ENCODE data around the gene EIF4E. TPM values are rescaled to one million over a fixed set of nuclear protein-coding genes. Genes with fewer than 3 reads are reported as not detected.

EIF4E gene
- total and polyA plus RNA-seq, 2 donors (not counting 1 experiment from before 2014, with no cell fraction given): 20.9 to 71.2 TPM

DNA sequence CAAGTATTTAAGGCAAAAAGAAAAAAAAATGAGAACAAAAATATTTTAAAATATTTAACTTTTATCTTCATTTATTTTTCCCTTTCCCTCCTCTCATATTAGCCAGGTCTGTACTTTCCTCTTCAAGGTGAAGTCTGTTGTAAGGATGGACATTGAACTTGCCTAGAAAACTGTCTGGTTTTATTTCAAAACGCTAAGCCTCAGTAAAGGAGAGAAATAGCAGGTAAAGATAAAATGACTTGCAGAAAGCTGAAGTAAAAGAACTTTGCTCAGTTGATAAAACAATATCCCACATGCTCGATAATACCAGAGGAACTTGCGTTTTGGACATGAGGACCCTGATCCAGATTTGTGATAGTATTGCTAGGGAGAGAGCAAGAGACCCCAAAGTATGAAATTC lies 38.0 kb upstream of the EIF4E start:
- no peaks in the 10 kb centered on the region for H3K9me3 ChIP-seq (ENCODE audit: control extremely low read depth in 1 of 3, control insufficient read depth in 2 of 3, insufficient read depth in 1 of 3, low read length in 2 of 3)
- no peak overlapping the region for H2AFZ ChIP-seq (ENCODE audit: insufficient read depth, low read depth, low read length, poor library complexity, severe bottlenecking)
- CTCF ChIA-PET: interaction anchor here (0.6 kb wide), 1 partner anchor 502 kb away, joined by 3 read pairs; no protein-coding TSS in a partner anchor
- WGBS (ENCODE audit: insufficient coverage): 100% methylated on average over 1 of the region's 3 CpGs
- H3K9me3 Mint-ChIP-seq (ENCODE audit: insufficient read depth): peaks cover 2% of the 10 kb centered on the region
- peaks cover 2% of the 10 kb centered on the region for H3K4me1 Mint-ChIP-seq
- no peak overlapping the region for H3K27ac Mint-ChIP-seq
- no peaks in the 10 kb centered on the region for H4K20me1 ChIP-seq (ENCODE audit: control insufficient read depth, insufficient read depth, low read length, poor library complexity, severe bottlenecking)
- no peaks in the 10 kb centered on the region for H3K4me1 ChIP-seq (ENCODE audit: control insufficient read depth in 2 of 2, insufficient read depth in 2 of 2, low read length in 2 of 2)
- DNase-seq: no peak
- no peak overlapping the region for H3K9ac ChIP-seq (ENCODE audit: low read length)
- no peak overlapping the region for H3K4me3 Mint-ChIP-seq
- no peak overlapping the region for H3K4me2 ChIP-seq (replicated peaks; ENCODE audit: low read depth, low read length, poor library complexity, severe bottlenecking)
- H3K27me3 Mint-ChIP-seq: peaks cover 8% of the 10 kb centered on the region
- H3K27ac ChIP-seq (ENCODE audit: low read length in 2 of 2): no peak overlapping the region
- TF ChIP-seq, protein P1, sequence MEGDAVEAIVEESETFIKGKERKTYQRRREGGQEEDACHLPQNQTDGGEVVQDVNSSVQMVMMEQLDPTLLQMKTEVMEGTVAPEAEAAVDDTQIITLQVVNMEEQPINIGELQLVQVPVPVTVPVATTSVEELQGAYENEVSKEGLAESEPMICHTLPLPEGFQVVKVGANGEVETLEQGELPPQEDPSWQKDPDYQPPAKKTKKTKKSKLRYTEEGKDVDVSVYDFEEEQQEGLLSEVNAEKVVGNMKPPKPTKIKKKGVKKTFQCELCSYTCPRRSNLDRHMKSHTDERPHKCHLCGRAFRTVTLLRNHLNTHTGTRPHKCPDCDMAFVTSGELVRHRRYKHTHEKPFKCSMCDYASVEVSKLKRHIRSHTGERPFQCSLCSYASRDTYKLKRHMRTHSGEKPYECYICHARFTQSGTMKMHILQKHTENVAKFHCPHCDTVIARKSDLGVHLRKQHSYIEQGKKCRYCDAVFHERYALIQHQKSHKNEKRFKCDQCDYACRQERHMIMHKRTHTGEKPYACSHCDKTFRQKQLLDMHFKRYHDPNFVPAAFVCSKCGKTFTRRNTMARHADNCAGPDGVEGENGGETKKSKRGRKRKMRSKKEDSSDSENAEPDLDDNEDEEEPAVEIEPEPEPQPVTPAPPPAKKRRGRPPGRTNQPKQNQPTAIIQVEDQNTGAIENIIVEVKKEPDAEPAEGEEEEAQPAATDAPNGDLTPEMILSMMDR (IDR thresholded peaks at IDR 0.05): no peak
- no peak for TF ChIP-seq EZH2 (IDR thresholded peaks at IDR 0.05; ENCODE audit: borderline replicate concordance, insufficient read depth, low read depth, low read length, poor library complexity, severe bottlenecking)
- intact Hi-C loops (cut with micrococcal nuclease): no loop called here
- no peaks in the 10 kb centered on the region for H3K36me3 ChIP-seq (replicated peaks in 1 of 2; ENCODE audit: control extremely low read depth in 1 of 2, control insufficient read depth in 1 of 2, extremely low read depth in 1 of 2, insufficient read depth in 2 of 2, low read length in 1 of 2)
- no peaks in the 10 kb centered on the region for H3K79me2 ChIP-seq (ENCODE audit: control insufficient read depth, insufficient read depth, low read length)
- H3K27me3 ChIP-seq (replicated peaks in 1 of 4; ENCODE audit: control extremely low read depth in 1 of 4, control insufficient read depth in 3 of 4, insufficient read depth in 4 of 4, low read length in 3 of 4): no peaks in the 10 kb centered on the region
- ATAC-seq (ENCODE audit: low read depth): no peak
- POLR2A ChIA-PET: no interaction called here
- no peak overlapping the region for H3K4me3 ChIP-seq (ENCODE audit: control extremely low read depth in 1 of 5, extremely low read depth in 1 of 5, insufficient read depth in 1 of 5, low read depth in 2 of 5, low read length in 4 of 5)

DNA sequence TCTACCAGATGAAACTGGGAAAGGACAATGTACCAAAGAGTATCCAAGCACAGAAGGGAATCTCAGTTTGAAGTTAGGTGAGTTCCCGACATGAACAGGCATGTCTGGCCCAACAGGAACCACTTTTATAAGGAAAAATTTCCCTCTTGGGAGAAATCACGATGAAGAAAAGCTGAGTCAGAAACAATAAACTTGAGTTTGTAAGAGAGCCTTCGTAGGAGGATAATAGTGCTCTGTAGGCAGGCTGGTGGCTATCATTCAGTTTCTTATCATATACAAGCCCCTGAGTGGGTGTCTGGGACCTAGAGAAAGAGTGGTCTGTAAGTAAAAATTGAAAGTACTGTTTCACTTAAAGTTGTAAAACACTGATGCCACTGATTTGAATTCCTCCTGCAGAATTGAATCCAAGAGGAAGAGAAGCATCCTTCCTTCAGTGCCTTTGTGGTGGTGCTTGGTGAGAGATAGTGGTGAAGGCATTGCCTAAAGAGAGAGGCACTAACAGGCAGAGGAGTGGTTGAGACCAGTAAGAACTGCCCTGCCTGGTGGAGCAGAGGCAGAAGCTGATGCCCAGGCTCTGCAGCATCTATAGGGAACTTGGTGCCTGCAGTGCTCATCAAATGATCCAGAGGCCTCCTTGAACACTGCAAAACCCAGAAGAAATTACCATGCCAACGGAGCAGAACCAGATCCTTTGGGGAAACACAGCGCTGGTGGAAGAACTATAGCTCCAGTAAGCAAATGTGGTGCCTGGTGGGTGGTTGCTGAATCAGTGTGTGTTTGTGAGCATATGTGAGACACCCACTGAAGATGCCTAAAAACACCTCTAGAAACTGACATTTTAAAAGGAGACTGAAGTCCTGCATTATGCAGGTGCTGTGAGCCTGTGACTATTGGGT lies 34.9 kb upstream of the EIF4E start:
- no peaks in the 10 kb centered on the region for H4K20me1 ChIP-seq (ENCODE audit: control insufficient read depth, insufficient read depth, low read length, poor library complexity, severe bottlenecking)
- ChIA-PET CTCF (no interaction called here), POLR2A (no interaction called here)
- H3K4me2 ChIP-seq (replicated peaks; ENCODE audit: low read depth, low read length, poor library complexity, severe bottlenecking): no peak overlapping the region
- no peaks in the 10 kb centered on the region for H3K4me1 Mint-ChIP-seq
- DNase-seq (no peak), ATAC-seq (ENCODE audit: low read depth) (no peak)
- no peak overlapping the region for H3K27ac Mint-ChIP-seq
- H3K9me3 Mint-ChIP-seq (ENCODE audit: insufficient read depth): peaks cover 2% of the 10 kb centered on the region
- no peak overlapping the region for H3K4me3 Mint-ChIP-seq
- H3K27me3 Mint-ChIP-seq: peaks cover 8% of the 10 kb centered on the region
- no peaks in the 10 kb centered on the region for H3K36me3 ChIP-seq (replicated peaks in 1 of 2; ENCODE audit: control extremely low read depth in 1 of 2, control insufficient read depth in 1 of 2, extremely low read depth in 1 of 2, insufficient read depth in 2 of 2, low read length in 1 of 2)
- H3K4me3 ChIP-seq (ENCODE audit: control extremely low read depth in 1 of 5, extremely low read depth in 1 of 5, insufficient read depth in 1 of 5, low read depth in 2 of 5, low read length in 4 of 5): no peak overlapping the region
- no peaks in the 10 kb centered on the region for H3K79me2 ChIP-seq (ENCODE audit: control insufficient read depth, insufficient read depth, low read length)
- WGBS (ENCODE audit: insufficient coverage): no CpG with 5 or more reads among the region's 5 CpGs
- TF ChIP-seq EZH2 (IDR thresholded peaks at IDR 0.05; ENCODE audit: borderline replicate concordance, insufficient read depth, low read depth, low read length, poor library complexity, severe bottlenecking): no peak
- TF ChIP-seq, protein P1 (IDR thresholded peaks at IDR 0.05): no peak
- intact Hi-C loops (cut with micrococcal nuclease): no loop called here
- no peak overlapping the region for H3K9ac ChIP-seq (ENCODE audit: low read length)
- no peak overlapping the region for H3K27ac ChIP-seq (ENCODE audit: low read length in 2 of 2)
- H2AFZ ChIP-seq (ENCODE audit: insufficient read depth, low read depth, low read length, poor library complexity, severe bottlenecking): no peak overlapping the region
- H3K4me1 ChIP-seq (ENCODE audit: control insufficient read depth in 2 of 2, insufficient read depth in 2 of 2, low read length in 2 of 2): no peaks in the 10 kb centered on the region
- no peaks in the 10 kb centered on the region for H3K27me3 ChIP-seq (replicated peaks in 1 of 4; ENCODE audit: control extremely low read depth in 1 of 4, control insufficient read depth in 3 of 4, insufficient read depth in 4 of 4, low read length in 3 of 4)
- H3K9me3 ChIP-seq (ENCODE audit: control extremely low read depth in 1 of 3, control insufficient read depth in 2 of 3, insufficient read depth in 1 of 3, low read length in 2 of 3): no peaks in the 10 kb centered on the region

Measured in B cell (primary cell).